ENCODE results near the gene FLAD1.

- TF ChIP-seq POLR2A (IDR thresholded peaks at IDR 0.05): no peak
- TF ChIP-seq CTCF (IDR thresholded peaks at IDR 0.05): no peak
Measured at GRCh38 chr1:155030899-155031298, 47.8 kb downstream of the FLAD1 start.
